NCI-H187 (cell line): ENCODE data around the gene NBAS.

Experiments used
- DNase-seq, 2 experiments: peaks; one replicate each; lab custom pipeline; 2025; lab: John Stamatoyannopoulos, UW

Gene NBAS

GRCh38 chr2:15126373-15126772 lies 434.8 kb downstream of the NBAS start:
- no peak for DNase-seq

- no peak for DNase-seq
These were observed 438.2 kb downstream of the NBAS start for GRCh38 chr2:15122915-15123314.

- DNase-seq = no peak
These were observed 440.5 kb downstream of the NBAS start for GRCh38 chr2:15120631-15121030.

- DNase-seq = no peak
These were observed 441.4 kb downstream of the NBAS start for GRCh38 chr2:15119722-15120175.

- no peak for DNase-seq
These were observed 443.6 kb downstream of the NBAS start for GRCh38 chr2:15117409-15118050.
